ENCODE measurements around the gene HOXC6. TPM values are rescaled to one million over a fixed set of nuclear protein-coding genes. Genes with fewer than 3 reads are reported as not detected.

Gene HOXC6
- total and polyA plus RNA-seq, 2 experiments from 2014 or later, result not detected

DNA sequence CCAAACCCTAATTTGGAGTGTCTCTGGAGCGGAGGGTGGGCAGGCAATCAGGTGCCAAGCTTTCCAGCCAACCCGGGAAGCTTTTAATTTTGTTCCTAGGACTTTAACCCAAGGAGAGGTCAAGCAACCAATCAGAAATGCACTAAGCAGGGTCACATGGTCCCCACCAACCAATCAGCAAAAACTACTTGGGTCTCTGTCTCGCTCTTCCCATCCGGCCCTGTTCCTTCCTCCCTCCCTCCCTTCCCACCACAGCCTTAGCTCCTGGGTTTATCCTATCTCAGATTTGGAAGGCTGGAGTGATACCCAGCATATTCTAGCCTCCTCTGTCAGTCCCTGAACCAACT is 11.9 kb downstream of the HOXC6 start (continued):
- TF ChIP-seq CREB1 (CRISPR knock-in tag; IDR thresholded peaks at IDR 0.05; ENCODE audit: low read depth) (no peak), ZNF114 (CRISPR knock-in tag; IDR thresholded peaks at IDR 0.05) (no peak)

DNA sequence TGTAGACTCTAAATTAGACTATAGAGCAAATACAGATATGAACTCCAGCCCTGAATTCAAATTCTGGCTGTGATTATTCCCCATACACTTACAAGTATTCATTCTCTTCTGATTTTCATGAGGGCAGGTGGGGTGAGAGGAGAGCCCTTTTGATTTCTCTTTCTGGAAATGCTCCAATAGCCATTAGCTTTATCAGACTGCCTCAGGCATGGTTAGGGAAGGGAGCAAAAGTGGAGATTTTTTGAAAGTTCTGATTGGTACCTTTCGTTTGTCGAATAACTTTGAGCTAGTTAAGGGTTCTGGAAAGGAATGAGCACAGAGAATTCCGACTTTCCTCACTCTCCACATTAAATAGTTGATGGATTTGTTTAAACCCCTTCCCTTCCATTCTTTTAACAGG is 12.4 kb downstream of the HOXC6 start:
- H3K4me1 Mint-ChIP-seq, result peaks cover 9% of the 10 kb centered on the region; the same call in 2 of the 3 replicates
- Histone ChIP-seq H4K20me1 (replicated peaks; ENCODE audit: insufficient read depth) (peaks cover 48% of the 10 kb centered on the region), H3F3A (replicated peaks; ENCODE audit: low read depth) (peaks cover 13% of the 10 kb centered on the region), H3K36me3 (ENCODE audit: insufficient read depth) (no peaks in the 10 kb centered on the region), H3K79me2 (replicated peaks; ENCODE audit: insufficient read depth) (no peaks in the 10 kb centered on the region), H3K27me3 (ENCODE audit: insufficient read depth) (peaks cover 100% of the 10 kb centered on the region), H3K4me3 (no peak overlapping the region), H3K4me1 (ENCODE audit: insufficient read depth) (peaks cover 8% of the 10 kb centered on the region; the same call in 1 of the 2 replicates), H3K4me2 (no peak overlapping the region), H3K9me2 (ENCODE audit: insufficient read depth) (no peaks in the 10 kb centered on the region), H3K27ac (ENCODE audit: low read depth) (no peak overlapping the region), H2AFZ (no peak overlapping the region)
- no peak for ATAC-seq
- H3K36me3 Mint-ChIP-seq (ENCODE audit: low read depth), result no peaks in the 10 kb centered on the region
- peaks cover 100% of the 10 kb centered on the region for H3K27me3 Mint-ChIP-seq (ENCODE audit: insufficient read depth, low read depth, poor library complexity)
- H3K9me3 Mint-ChIP-seq, result peaks cover 4% of the 10 kb centered on the region; the same call in 2 of the 3 replicates
- DNase-seq (ENCODE audit: low spot score), result no peak
- no peak for TF ChIP-seq JUNB (IDR thresholded peaks at IDR 0.05; ENCODE audit: unreplicated experiment)
- TF ChIP-seq EZH2phosphoT487 (IDR thresholded peaks at IDR 0.05; ENCODE audit: unreplicated experiment), result no peak
- no peak for TF ChIP-seq ZNF331 (CRISPR knock-in tag; IDR thresholded peaks at IDR 0.05; ENCODE audit: low read depth)
- TF ChIP-seq EZH2 (IDR thresholded peaks at IDR 0.05; ENCODE audit: low read depth, unreplicated experiment), result no peak
- no peak overlapping the region for H3K27ac Mint-ChIP-seq
- no peak overlapping the region for H3K4me3 Mint-ChIP-seq

DNA sequence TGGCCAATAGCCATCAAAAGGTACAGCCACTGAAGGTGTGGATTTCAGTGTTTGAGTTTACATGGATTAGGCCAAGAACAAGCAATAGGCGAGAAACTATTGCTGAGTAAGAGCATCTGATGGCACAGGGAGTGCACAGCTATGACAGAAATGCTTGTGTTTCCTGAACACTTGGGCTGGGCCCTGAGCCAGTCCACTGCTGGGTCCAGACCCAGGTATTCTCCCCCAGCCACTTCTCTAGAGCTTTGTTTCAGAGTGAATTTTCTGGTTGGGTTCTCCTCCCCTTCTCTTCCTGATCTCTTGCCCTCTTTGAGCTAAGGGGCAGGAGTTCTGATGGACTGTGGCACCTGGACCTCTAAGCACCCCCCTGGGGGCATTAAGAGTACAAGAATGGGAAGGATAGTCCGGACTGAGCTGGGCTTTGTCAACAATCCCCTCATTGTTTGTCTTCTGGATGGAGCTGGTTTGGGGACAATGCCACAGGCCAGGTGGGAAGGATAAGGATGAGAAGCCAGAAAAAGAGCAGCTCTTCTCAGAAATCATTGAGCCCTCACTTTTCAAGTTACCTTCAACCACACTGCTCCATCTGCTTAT is 13.0 kb downstream of the HOXC6 start:
- Mint-ChIP-seq H3K9me3 (peaks cover 4% of the 10 kb centered on the region; the same call in 2 of the 3 replicates), H3K4me3 (no peak overlapping the region), H3K27me3 (ENCODE audit: insufficient read depth, low read depth, poor library complexity) (peaks cover 100% of the 10 kb centered on the region)

More for the DNA sequence above, 13.0 kb downstream of the HOXC6 start:
- peaks cover 8% of the 10 kb centered on the region; the same call in 1 of the 2 replicates for H3K4me1 ChIP-seq (ENCODE audit: insufficient read depth)
- no peaks in the 10 kb centered on the region for H3K79me2 ChIP-seq (replicated peaks; ENCODE audit: insufficient read depth)
- H3K27ac Mint-ChIP-seq, result no peak overlapping the region
- H3K27me3 ChIP-seq (ENCODE audit: insufficient read depth), result peaks cover 100% of the 10 kb centered on the region
- no peaks in the 10 kb centered on the region for H3K36me3 ChIP-seq (ENCODE audit: insufficient read depth)
- H3F3A ChIP-seq (replicated peaks; ENCODE audit: low read depth), result peaks cover 18% of the 10 kb centered on the region
- no peak overlapping the region for H3K4me2 ChIP-seq
- no peak overlapping the region for H2AFZ ChIP-seq
- ATAC-seq (no peak), DNase-seq (ENCODE audit: low spot score) (no peak)
- H4K20me1 ChIP-seq (replicated peaks; ENCODE audit: insufficient read depth), result peaks cover 47% of the 10 kb centered on the region
- H3K9me2 ChIP-seq (ENCODE audit: insufficient read depth), result no peaks in the 10 kb centered on the region
- H3K4me3 ChIP-seq, result no peak overlapping the region
- TF ChIP-seq EZH2 (IDR thresholded peaks at IDR 0.05; ENCODE audit: low read depth, unreplicated experiment), result peak; percentile 15
- TF ChIP-seq, protein P1, sequence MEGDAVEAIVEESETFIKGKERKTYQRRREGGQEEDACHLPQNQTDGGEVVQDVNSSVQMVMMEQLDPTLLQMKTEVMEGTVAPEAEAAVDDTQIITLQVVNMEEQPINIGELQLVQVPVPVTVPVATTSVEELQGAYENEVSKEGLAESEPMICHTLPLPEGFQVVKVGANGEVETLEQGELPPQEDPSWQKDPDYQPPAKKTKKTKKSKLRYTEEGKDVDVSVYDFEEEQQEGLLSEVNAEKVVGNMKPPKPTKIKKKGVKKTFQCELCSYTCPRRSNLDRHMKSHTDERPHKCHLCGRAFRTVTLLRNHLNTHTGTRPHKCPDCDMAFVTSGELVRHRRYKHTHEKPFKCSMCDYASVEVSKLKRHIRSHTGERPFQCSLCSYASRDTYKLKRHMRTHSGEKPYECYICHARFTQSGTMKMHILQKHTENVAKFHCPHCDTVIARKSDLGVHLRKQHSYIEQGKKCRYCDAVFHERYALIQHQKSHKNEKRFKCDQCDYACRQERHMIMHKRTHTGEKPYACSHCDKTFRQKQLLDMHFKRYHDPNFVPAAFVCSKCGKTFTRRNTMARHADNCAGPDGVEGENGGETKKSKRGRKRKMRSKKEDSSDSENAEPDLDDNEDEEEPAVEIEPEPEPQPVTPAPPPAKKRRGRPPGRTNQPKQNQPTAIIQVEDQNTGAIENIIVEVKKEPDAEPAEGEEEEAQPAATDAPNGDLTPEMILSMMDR (conservative IDR thresholded peaks at IDR 0.05; ENCODE audit: low read depth in 2 of 2), result no peak
- TF ChIP-seq, protein P2, sequence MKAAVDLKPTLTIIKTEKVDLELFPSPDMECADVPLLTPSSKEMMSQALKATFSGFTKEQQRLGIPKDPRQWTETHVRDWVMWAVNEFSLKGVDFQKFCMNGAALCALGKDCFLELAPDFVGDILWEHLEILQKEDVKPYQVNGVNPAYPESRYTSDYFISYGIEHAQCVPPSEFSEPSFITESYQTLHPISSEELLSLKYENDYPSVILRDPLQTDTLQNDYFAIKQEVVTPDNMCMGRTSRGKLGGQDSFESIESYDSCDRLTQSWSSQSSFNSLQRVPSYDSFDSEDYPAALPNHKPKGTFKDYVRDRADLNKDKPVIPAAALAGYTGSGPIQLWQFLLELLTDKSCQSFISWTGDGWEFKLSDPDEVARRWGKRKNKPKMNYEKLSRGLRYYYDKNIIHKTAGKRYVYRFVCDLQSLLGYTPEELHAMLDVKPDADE (IDR thresholded peaks at IDR 0.05), result no peak
- H3K4me1 Mint-ChIP-seq, result peaks cover 9% of the 10 kb centered on the region; the same call in 2 of the 3 replicates
- no peaks in the 10 kb centered on the region for H3K36me3 Mint-ChIP-seq (ENCODE audit: low read depth)
- no peak overlapping the region for H3K27ac ChIP-seq (ENCODE audit: low read depth)

Measured in GM23338 (cell line).